ENCODE measurements around the gene KLHL29.

DNA sequence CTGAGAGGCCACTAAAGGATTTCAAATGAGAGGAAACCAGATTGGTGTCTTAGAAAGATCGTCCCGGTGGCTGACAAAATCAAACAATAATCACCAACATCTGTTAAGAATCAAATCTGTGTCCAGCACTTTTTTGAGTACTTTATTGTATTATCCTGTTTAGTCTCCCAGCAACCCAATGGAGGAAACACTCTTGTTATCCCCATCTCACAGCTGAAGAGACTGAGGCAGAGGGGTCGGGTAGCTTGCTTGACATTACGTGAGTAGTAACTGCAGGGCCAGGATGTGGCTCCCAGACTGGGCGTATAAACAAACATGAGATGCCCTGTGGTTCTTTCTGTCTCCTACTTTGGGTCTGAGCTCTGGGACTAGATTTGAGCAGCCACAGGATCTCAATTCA, 76.0 kb downstream of the KLHL29 start:
- TF ChIP-seq, protein P1, sequence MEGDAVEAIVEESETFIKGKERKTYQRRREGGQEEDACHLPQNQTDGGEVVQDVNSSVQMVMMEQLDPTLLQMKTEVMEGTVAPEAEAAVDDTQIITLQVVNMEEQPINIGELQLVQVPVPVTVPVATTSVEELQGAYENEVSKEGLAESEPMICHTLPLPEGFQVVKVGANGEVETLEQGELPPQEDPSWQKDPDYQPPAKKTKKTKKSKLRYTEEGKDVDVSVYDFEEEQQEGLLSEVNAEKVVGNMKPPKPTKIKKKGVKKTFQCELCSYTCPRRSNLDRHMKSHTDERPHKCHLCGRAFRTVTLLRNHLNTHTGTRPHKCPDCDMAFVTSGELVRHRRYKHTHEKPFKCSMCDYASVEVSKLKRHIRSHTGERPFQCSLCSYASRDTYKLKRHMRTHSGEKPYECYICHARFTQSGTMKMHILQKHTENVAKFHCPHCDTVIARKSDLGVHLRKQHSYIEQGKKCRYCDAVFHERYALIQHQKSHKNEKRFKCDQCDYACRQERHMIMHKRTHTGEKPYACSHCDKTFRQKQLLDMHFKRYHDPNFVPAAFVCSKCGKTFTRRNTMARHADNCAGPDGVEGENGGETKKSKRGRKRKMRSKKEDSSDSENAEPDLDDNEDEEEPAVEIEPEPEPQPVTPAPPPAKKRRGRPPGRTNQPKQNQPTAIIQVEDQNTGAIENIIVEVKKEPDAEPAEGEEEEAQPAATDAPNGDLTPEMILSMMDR (IDR thresholded peaks at IDR 0.05), result no peak
- TF ChIP-seq POLR2A (IDR thresholded peaks at IDR 0.05) (no peak), EP300 (IDR thresholded peaks at IDR 0.05) (no peak)

All from ovary (tissue), 3 donors.